H4 (cell line): Measurements from ENCODE around the gene IMPA2. TPM values are rescaled to one million over a fixed set of nuclear protein-coding genes. Genes with fewer than 3 reads are reported as not detected.
"Not testable (repeated sequence)": the region's sequence is repeated elsewhere in the genome, so short reads cannot be mapped to it uniquely, and the experiment has no call there.

Experiments
- DNase-seq: peaks from one replicate; pipeline ENCODE4 v3.0.0-alpha.2; 2015; ENCODE audit warnings: low spot score
- total RNA-seq: library from RNA; depleted of rRNA; stranded (reverse); fragments of >200 nt; shearing (Covaris generic); gene quantifications from 2 replicates; pipeline ENCODE4 v1.2.3, GENCODE V29; 2014

IMPA2 gene
- total RNA-seq, 1 experiment from 2014 or later, result 38.9 TPM

GRCh38 chr18:12048010-12048826 is 66.9 kb downstream of the IMPA2 start:
- DNase-seq, result no peak

GRCh38 chr18:12048827-12049175 is 67.5 kb downstream of the IMPA2 start:
- DNase-seq, result no peak

GRCh38 chr18:12049978-12050811 is 68.9 kb downstream of the IMPA2 start:
- DNase-seq, result no peak

- no peak for DNase-seq
These were observed 71.6 kb downstream of the IMPA2 start for GRCh38 chr18:12052866-12053265.

GRCh38 chr18:12053289-12053688 is 72.0 kb downstream of the IMPA2 start:
- no peak for DNase-seq

- DNase-seq, result no peak
These were observed 75.0 kb downstream of the IMPA2 start for GRCh38 chr18:12056034-12056883.

GRCh38 chr18:12056884-12057402 is 75.6 kb downstream of the IMPA2 start:
- DNase-seq, result no peak

GRCh38 chr18:12057419-12058039 is 76.2 kb downstream of the IMPA2 start:
- DNase-seq, result no peak

- DNase-seq, result no peak
These were observed 78.3 kb downstream of the IMPA2 start for GRCh38 chr18:12059334-12060181.

- DNase-seq, result no peak
These were observed 79.0 kb downstream of the IMPA2 start for GRCh38 chr18:12060182-12060870.

- DNase-seq, result no peak
These were observed 80.4 kb downstream of the IMPA2 start for GRCh38 chr18:12061685-12062084.

- DNase-seq, result no peak
These were observed 81.7 kb downstream of the IMPA2 start for GRCh38 chr18:12062974-12063373.

GRCh38 chr18:12064086-12064763 is 82.9 kb downstream of the IMPA2 start:
- no peak for DNase-seq

- DNase-seq, result no peak
These were observed 84.1 kb downstream of the IMPA2 start for GRCh38 chr18:12065397-12065796.

GRCh38 chr18:12066910-12067511 is 85.7 kb downstream of the IMPA2 start:
- no peak for DNase-seq

- no peak for DNase-seq
These were observed 86.4 kb downstream of the IMPA2 start for GRCh38 chr18:12067671-12068070.

- DNase-seq, result not testable (repeated sequence)
These were observed 87.1 kb downstream of the IMPA2 start for GRCh38 chr18:12068316-12068949.

GRCh38 chr18:12068950-12069320 is 87.6 kb downstream of the IMPA2 start:
- DNase-seq, result no peak
